Left renal cortex interstitium (tissue), 4 donors: ENCODE results near the gene DDX3X. TPM values are rescaled to one million over a fixed set of nuclear protein-coding genes. Genes with fewer than 3 reads are reported as not detected.
"Not testable (repeated sequence)": the region's sequence is repeated elsewhere in the genome, so short reads cannot be mapped to it uniquely, and the experiment has no call there.

Experiments used
- DNase-seq, 4 donors: peaks; one replicate each; pipeline ENCODE4 v3.0.0-alpha.2; 2013; ENCODE audit warnings: low read depth in 4 of 4, low spot score in 2 of 4, missing footprints in 1 of 4
- polyA plus RNA-seq, 4 donors: library from polyadenylated mRNA; unstranded; fragments of 120-200 nt; gene quantifications; one replicate each; pipeline ENCODE4 v1.2.1, GENCODE V29; 2013; ENCODE audit not compliant: insufficient read length in 4 of 4

DDX3X gene
- polyA plus RNA-seq, 4 donors: 195 to 253 (median 230) TPM

- no peak for DNase-seq
These were observed 73.9 kb downstream of the DDX3X start for GRCh38 chrX:41407816-41408215.

- no peak for DNase-seq
These were observed 74.6 kb downstream of the DDX3X start for GRCh38 chrX:41408576-41408975.

GRCh38 chrX:41409006-41409405 is 75.0 kb downstream of the DDX3X start:
- no peak for DNase-seq

- not testable (repeated sequence) for DNase-seq
These were observed 77.3 kb downstream of the DDX3X start for GRCh38 chrX:41411222-41411621.

- DNase-seq: no peak
These were observed 78.5 kb downstream of the DDX3X start for GRCh38 chrX:41412261-41413081.

Other genes with a start within 250 kb of the DDX3X start
- gene USP9X, start 248.7 kb upstream of the DDX3X start, polyA plus RNA-seq: 10 to 100 TPM; 53.9 to 72.1 (median 60.0) TPM
- under 1 TPM in 3 of 4 donors, not detected in 1; 0.07 to 0.13 (median 0.10) TPM for gene NYX, start 113.2 kb downstream of the DDX3X start, polyA plus RNA-seq